HUES6 (cell line): ENCODE data around the gene PADI3.

ENCODE experiments used
- H3K27ac ChIP-seq: 2 replicates; pipeline ENCODE4 v1.7.0; 2013; ENCODE audit warnings: low read depth, mild to moderate bottlenecking, low read length, inconsistent platforms
- H3K27me3 ChIP-seq: 2 replicates; pipeline ENCODE4 v1.6.1; 2013; ENCODE audit warnings: low read length; ENCODE audit not compliant: control insufficient read depth, insufficient read depth
- H3K36me3 ChIP-seq: 2 replicates; pipeline ENCODE4 v1.6.1; 2013; ENCODE audit warnings: low read length; ENCODE audit not compliant: control insufficient read depth, insufficient read depth
- H3K4me1 ChIP-seq: 2 replicates; pipeline ENCODE4 v1.6.1; 2013; ENCODE audit warnings: low read length; ENCODE audit not compliant: control insufficient read depth, insufficient read depth
- H3K4me3 ChIP-seq: 2 replicates; pipeline ENCODE4 v1.5.1; 2013; ENCODE audit warnings: low read depth, low read length
- H3K9ac ChIP-seq: one replicate; pipeline ENCODE4 v1.6.1; 2013; ENCODE audit warnings: mild to moderate bottlenecking, low read length
- H3K9me3 ChIP-seq: 2 replicates; pipeline ENCODE4 v1.6.1; 2013; ENCODE audit warnings: low read depth, low read length; ENCODE audit not compliant: control insufficient read depth, insufficient read depth

Gene PADI3

GRCh38 chr1:17248781-17249180 is at the start of gene PADI3:
Gene PADI3, plus strand, starts transcription at chr1:17249098. Its CDS starts 40 bp downstream, at chr1:17249138.
- Histone ChIP-seq H3K9me3 (no peaks in the 10 kb centered on the region), H3K36me3 (no peaks in the 10 kb centered on the region), H3K9ac (no peak within 1 kb of the TSS), H3K27ac (no peak within 1 kb of the TSS), H3K4me1 (peaks cover 21% of the 10 kb centered on the region), H3K4me3 (no peak within 1 kb of the TSS), H3K27me3 (no peaks in the 10 kb centered on the region)

- H3K9me3 ChIP-seq: no peaks in the 10 kb centered on the region
- no peak overlapping the region for H3K27ac ChIP-seq
- no peaks in the 10 kb centered on the region for H3K36me3 ChIP-seq
- H3K9ac ChIP-seq: no peak overlapping the region
- H3K4me3 ChIP-seq: no peak overlapping the region
- H3K4me1 ChIP-seq: peaks cover 10% of the 10 kb centered on the region; the same call in 1 of the 2 replicates
- peaks cover 2% of the 10 kb centered on the region; the same call in 1 of the 2 replicates for H3K27me3 ChIP-seq
These were observed 49.4 kb upstream of the PADI3 start for GRCh38 chr1:17199267-17200044.

GRCh38 chr1:17200246-17200645 is 48.7 kb upstream of the PADI3 start:
- Histone ChIP-seq H3K27me3 (peaks cover 2% of the 10 kb centered on the region; the same call in 1 of the 2 replicates), H3K9me3 (no peaks in the 10 kb centered on the region), H3K4me1 (peaks cover 10% of the 10 kb centered on the region; the same call in 1 of the 2 replicates), H3K4me3 (no peak overlapping the region), H3K9ac (no peak overlapping the region), H3K36me3 (no peaks in the 10 kb centered on the region), H3K27ac (no peak overlapping the region)

DNA sequence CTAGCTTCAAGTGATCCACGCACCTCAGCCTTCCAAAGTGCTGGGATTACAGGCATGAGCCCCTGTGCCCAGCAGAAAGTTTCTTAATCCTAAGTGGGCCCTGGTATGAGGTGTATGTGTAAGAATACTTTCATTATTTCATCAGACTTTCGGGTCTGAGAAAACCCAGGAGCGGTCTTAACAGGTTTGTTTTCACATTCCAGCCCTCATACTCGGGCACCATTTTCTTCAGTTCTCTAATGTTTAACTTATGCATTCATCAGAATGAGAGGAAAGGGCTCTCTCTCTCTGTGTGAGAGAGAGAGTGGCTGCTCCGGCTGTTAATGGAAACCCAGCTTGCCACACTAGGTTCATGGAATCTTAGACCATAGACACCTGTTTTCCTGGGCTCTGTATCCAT is 48.1 kb upstream of the PADI3 start:
- no peak overlapping the region for H3K27ac ChIP-seq
- H3K27me3 ChIP-seq: peaks cover 2% of the 10 kb centered on the region; the same call in 1 of the 2 replicates

DNA sequence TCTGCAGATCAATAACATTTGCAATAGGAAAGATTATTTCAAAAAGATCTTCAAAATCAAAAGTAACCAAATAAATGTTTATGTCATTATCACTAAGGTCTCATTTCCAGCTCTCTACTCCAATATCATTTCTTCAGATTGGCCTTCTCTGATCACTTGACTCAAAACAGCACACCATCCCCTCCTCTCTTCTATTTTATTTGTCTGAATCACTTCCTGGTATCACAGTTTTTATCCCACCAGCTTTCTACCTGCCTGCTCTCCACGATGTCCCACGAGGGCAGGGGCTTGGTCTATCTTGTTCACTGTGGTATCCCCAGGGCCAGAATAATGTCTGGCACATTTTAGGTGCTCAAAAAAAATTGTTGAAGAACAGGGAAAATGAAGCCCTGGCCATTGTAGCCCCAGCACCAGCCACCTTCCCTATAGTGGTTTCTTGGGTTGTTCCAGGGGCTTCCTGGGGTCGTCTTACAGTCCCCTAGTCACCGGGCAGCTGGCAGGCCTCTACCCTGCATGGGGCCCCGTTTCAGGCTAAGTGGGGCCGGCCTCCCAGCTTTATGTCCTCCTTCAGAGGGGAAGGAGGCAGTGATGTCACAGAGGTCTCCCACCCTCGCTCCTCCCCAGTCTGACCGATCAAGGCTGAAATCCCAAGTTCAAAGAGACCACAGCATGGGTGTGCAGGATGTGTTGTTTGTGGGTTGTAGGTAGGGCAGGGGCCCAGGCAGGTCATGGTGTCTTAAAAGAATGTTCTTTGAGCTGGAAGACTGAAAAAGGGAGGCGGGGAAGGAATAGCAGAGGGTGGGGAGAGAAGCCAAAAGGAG is 47.5 kb upstream of the PADI3 start:
- H3K9ac ChIP-seq: no peak overlapping the region
- peaks cover 10% of the 10 kb centered on the region; the same call in 1 of the 2 replicates for H3K4me1 ChIP-seq
- H3K9me3 ChIP-seq: no peaks in the 10 kb centered on the region
- H3K27ac ChIP-seq: no peak overlapping the region
- H3K27me3 ChIP-seq: peaks cover 2% of the 10 kb centered on the region; the same call in 1 of the 2 replicates
- no peak overlapping the region for H3K4me3 ChIP-seq
- no peaks in the 10 kb centered on the region for H3K36me3 ChIP-seq

More for the DNA sequence above, 48.1 kb upstream of the PADI3 start:
- Histone ChIP-seq H3K4me1 (peaks cover 10% of the 10 kb centered on the region; the same call in 1 of the 2 replicates), H3K9me3 (no peaks in the 10 kb centered on the region), H3K4me3 (no peak overlapping the region), H3K36me3 (no peaks in the 10 kb centered on the region), H3K9ac (no peak overlapping the region)

DNA sequence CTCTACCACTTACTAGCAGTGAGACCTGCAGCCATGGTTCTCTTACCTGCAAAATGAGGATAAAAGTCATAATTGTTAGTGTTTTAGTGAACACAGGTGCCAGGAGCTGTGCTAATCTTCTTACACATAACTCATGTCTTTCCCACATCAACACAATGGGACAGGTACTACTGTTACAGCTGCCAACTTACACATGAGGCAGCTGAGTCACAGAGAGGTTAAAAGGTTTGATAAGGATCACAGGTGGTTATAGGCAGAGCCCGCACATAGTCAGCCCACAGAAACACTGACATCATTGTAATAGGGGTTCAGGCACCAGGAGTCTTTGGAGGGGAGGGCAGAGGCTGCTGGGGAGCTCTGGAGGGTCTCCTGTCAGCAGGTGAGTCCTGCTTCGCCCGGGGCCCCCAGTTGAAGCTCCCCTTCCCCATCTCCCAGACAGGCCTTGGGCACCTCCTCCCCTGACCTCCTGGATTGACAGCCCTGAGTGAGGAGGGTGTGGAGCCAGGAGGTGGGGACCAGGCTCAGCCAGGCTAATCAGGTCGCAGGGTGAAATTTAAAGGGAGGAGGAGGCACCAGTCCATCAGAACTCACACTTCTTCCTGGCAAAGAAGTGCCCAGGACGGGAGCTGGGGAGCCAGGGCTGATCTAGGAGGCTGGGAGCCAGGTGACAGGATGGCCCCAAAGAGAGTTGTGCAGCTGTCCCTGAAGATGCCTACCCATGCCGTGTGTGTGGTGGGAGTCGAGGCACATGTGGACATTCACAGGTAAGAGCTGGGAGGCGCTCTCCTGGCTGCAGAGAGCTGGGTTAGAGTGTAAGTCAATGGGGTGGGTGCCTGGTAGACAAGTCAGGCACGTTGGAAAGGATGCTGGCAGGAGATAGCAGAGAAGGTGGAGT is 44.1 kb upstream of the PADI3 start, which contains the start of gene PADI1:
Gene PADI1, plus strand, starts transcription at position 583 of the 895 bp plus-strand sequence. Its CDS starts 90 bp downstream, at position 673.
- H3K4me3 ChIP-seq: no peak within 1 kb of the TSS
- peaks cover 18% of the 10 kb centered on the region; the same call in 1 of the 2 replicates for H3K4me1 ChIP-seq
- H3K27ac ChIP-seq: no peak within 1 kb of the TSS
- H3K9ac ChIP-seq: no peak within 1 kb of the TSS
- H3K9me3 ChIP-seq: no peaks in the 10 kb centered on the region
- H3K27me3 ChIP-seq: peaks cover 2% of the 10 kb centered on the region; the same call in 1 of the 2 replicates
- H3K36me3 ChIP-seq: no peaks in the 10 kb centered on the region

GRCh38 chr1:17205652-17206051 is 43.2 kb upstream of the PADI3 start:
- Histone ChIP-seq H3K4me1 (peaks cover 13% of the 10 kb centered on the region; the same call in 1 of the 2 replicates), H3K9me3 (no peaks in the 10 kb centered on the region), H3K9ac (no peak overlapping the region), H3K27me3 (peaks cover 2% of the 10 kb centered on the region; the same call in 1 of the 2 replicates), H3K27ac (no peak overlapping the region), H3K4me3 (no peak overlapping the region), H3K36me3 (no peaks in the 10 kb centered on the region)

DNA sequence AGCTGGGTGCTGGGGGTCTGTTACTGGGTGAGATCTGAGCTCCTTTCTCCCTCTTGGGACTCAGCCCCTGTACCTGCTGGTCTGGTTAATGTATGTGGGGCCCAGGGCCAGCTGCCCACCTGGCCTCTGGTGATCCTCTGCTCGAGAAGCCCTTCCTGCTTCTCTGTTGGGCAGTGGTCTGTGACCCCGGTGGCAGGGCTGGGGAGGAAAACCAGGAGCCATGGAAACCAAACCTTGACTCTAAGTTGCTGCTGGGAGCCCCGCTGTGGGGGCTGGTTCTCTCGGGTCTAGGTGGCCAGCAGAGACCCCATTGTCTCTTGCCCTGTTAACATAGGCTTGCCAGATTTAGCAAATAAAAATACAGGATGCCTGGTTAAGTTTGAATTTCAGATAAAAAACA is 42.7 kb upstream of the PADI3 start:
- no peaks in the 10 kb centered on the region for H3K9me3 ChIP-seq
- peaks cover 13% of the 10 kb centered on the region; the same call in 1 of the 2 replicates for H3K4me1 ChIP-seq
- H3K27me3 ChIP-seq: peaks cover 2% of the 10 kb centered on the region; the same call in 1 of the 2 replicates

DNA sequence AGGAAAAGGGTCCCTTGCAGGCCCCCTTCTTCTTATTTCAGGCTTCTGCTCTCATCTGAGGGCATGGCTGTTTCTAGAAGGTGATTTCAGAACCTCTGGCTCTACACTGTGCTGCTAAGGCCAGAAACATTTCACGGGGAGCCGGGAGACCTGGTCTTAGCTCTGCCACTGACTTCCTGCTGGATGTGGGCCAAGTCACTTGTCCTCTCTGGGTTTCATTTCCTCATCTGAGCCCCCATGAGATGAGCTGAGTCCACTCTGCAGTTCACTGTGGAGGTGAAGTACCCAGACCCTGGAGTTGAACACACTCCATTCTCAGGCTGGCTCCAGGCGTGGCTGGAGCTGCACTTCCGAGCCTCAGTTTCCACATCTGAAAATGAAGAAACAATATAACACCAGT is 41.9 kb upstream of the PADI3 start:
- H3K27ac ChIP-seq: no peak overlapping the region
- no peak overlapping the region for H3K9ac ChIP-seq
- no peaks in the 10 kb centered on the region for H3K9me3 ChIP-seq
- H3K27me3 ChIP-seq: peaks cover 2% of the 10 kb centered on the region; the same call in 1 of the 2 replicates
- peaks cover 10% of the 10 kb centered on the region; the same call in 1 of the 2 replicates for H3K4me1 ChIP-seq
- no peak overlapping the region for H3K4me3 ChIP-seq
- no peaks in the 10 kb centered on the region for H3K36me3 ChIP-seq

More for the DNA sequence above, 42.7 kb upstream of the PADI3 start:
- H3K9ac ChIP-seq: no peak overlapping the region
- no peak overlapping the region for H3K27ac ChIP-seq
- H3K4me3 ChIP-seq: no peak overlapping the region
- H3K36me3 ChIP-seq: no peaks in the 10 kb centered on the region

GRCh38 chr1:17207540-17207939 is 41.4 kb upstream of the PADI3 start:
- no peaks in the 10 kb centered on the region for H3K36me3 ChIP-seq
- no peak overlapping the region for H3K9ac ChIP-seq
- H3K4me1 ChIP-seq: peaks cover 10% of the 10 kb centered on the region; the same call in 1 of the 2 replicates
- H3K27ac ChIP-seq: no peak overlapping the region
- no peaks in the 10 kb centered on the region for H3K9me3 ChIP-seq
- H3K27me3 ChIP-seq: peaks cover 2% of the 10 kb centered on the region; the same call in 1 of the 2 replicates
- no peak overlapping the region for H3K4me3 ChIP-seq
